HepG2 (cell line): ENCODE results near the gene SF3B5. TPM values are rescaled to one million over a fixed set of nuclear protein-coding genes. Genes with fewer than 3 reads are reported as not detected.

Source experiments
- FOXM1 ChIP-seq: sonication (generic); formaldehyde crosslinking; IDR thresholded peaks from 2 replicates; pipeline ENCODE4 v1.5.0; 2020; ENCODE audit warnings: missing genetic modification reagents
- HOXA7 ChIP-seq: sonication (generic); formaldehyde crosslinking; IDR thresholded peaks from 2 replicates; pipeline ENCODE4 v1.8.1; 2022; ENCODE audit warnings: mild to moderate bottlenecking, missing genetic modification reagents, moderate library complexity
- KDM2A ChIP-seq: sonication (generic); formaldehyde crosslinking; IDR thresholded peaks from 2 replicates; pipeline ENCODE4 v1.4.0; 2020; ENCODE audit warnings: low read depth, missing genetic modification reagents, borderline replicate concordance
- KMT2B ChIP-seq: IDR thresholded peaks from 2 replicates; pipeline ENCODE4 v1.6.1; 2016; ENCODE audit warnings: missing genetic modification reagents, missing compliant biosample characterization
- LRRFIP1 ChIP-seq: sonication (generic); formaldehyde crosslinking; conservative IDR thresholded peaks from 2 replicates; pipeline ENCODE4 v1.4.0; 2020; ENCODE audit warnings: missing genetic modification reagents
- MAFG ChIP-seq: sonication (generic); formaldehyde crosslinking; IDR thresholded peaks from 2 replicates; pipeline ENCODE4 v1.5.1; 2020; ENCODE audit warnings: mild to moderate bottlenecking, missing genetic modification reagents
- MIER3 ChIP-seq: IDR thresholded peaks from 2 replicates; pipeline ENCODE4 v1.6.1; 2016; ENCODE audit warnings: missing compliant biosample characterization, borderline replicate concordance
- NFE2L2 ChIP-seq: fragments of 150-350 bp; IDR thresholded peaks from 2 replicates; pipeline ENCODE4 v1.6.1; 2014; ENCODE audit warnings: low read length
- PCBP2 ChIP-seq: fragments of 200-400 bp; formaldehyde crosslinking; optimal IDR thresholded peaks from 2 replicates; pipeline ENCODE3; 2018; ENCODE audit warnings: low read length, low read depth; ENCODE audit not compliant: poor library complexity, severe bottlenecking
- SALL1 ChIP-seq: sonication (generic); formaldehyde crosslinking; IDR thresholded peaks from 2 replicates; pipeline ENCODE4 v1.8.0; 2022; ENCODE audit warnings: mild to moderate bottlenecking, missing genetic modification reagents
- ZNF10 ChIP-seq: sonication (generic); formaldehyde crosslinking; IDR thresholded peaks from 2 replicates; pipeline ENCODE4 v1.4.0; 2020; ENCODE audit warnings: mild to moderate bottlenecking, low read depth, missing genetic modification reagents, borderline replicate concordance
- ZNF207 ChIP-seq: fragments of 450-650 bp; IDR thresholded peaks from 2 replicates; pipeline ENCODE4 v1.6.1; 2016; ENCODE audit warnings: antibody characterized with exemption, borderline replicate concordance
- ZNF264 ChIP-seq: sonication (generic); formaldehyde crosslinking; IDR thresholded peaks from 2 replicates; pipeline ENCODE4 v1.4.0; 2020; ENCODE audit warnings: missing genetic modification reagents
- ZNF530 ChIP-seq: sonication (generic); formaldehyde crosslinking; IDR thresholded peaks from 2 replicates; pipeline ENCODE4 v1.5.0; 2020; ENCODE audit warnings: low read depth, mild to moderate bottlenecking, missing genetic modification reagents
- ZNF772 ChIP-seq: sonication (generic); formaldehyde crosslinking; IDR thresholded peaks from 2 replicates; pipeline ENCODE4 v1.5.0; 2020; ENCODE audit warnings: mild to moderate bottlenecking, missing genetic modification reagents
- polyA plus RNA-seq, 8 experiments: library from polyadenylated mRNA; depleted of rRNA in 3 of 8; stranded (reverse) in 7 of 8; unstranded in 1 of 8; fragments of >200 nt; fragmentation: Illumina TruSeq in 4 of 8; extraction: Trizol in 4 of 8; gene quantifications; 2 replicates each; pipeline versions ENCODE4 v1.2.1 to v1.2.3, GENCODE V29; 2011 to 2016; ENCODE audit warnings: low read depth in 4 of 8, missing spikeins in 1 of 8, mixed read lengths in 1 of 8; ENCODE audit not compliant: insufficient read depth in 1 of 8
- total RNA-seq, 5 experiments: library from RNA; depleted of rRNA; stranded (reverse); fragments of >200 nt; fragmentation: Illumina TruSeq; extraction: Trizol; gene quantifications; 2 replicates each; pipeline ENCODE4 v1.2.3, GENCODE V29; 2016; ENCODE audit warnings: low read depth in 1 of 5
- TF ChIP-seq, protein P1 (sequence below): sonication (generic); formaldehyde crosslinking; IDR thresholded peaks from 2 replicates; pipeline ENCODE4 v1.5.1; 2020; ENCODE audit warnings: mild to moderate bottlenecking, missing genetic modification reagents
- TF ChIP-seq, protein P2 (sequence below), 2 experiments: sonication (generic) in 1 of 2; formaldehyde crosslinking in 1 of 2; IDR thresholded peaks; 2 replicates each; pipeline versions ENCODE4 v1.5.1 to v1.6.1; 2011 to 2020; ENCODE audit warnings: borderline replicate concordance in 1 of 2, low read depth in 1 of 2, low read length in 1 of 2, mild to moderate bottlenecking in 1 of 2, missing genetic modification reagents in 1 of 2, moderate library complexity in 1 of 2
- TF ChIP-seq, protein P3 (sequence below): sonication (generic); formaldehyde crosslinking; IDR thresholded peaks from 2 replicates; pipeline ENCODE4 v1.8.0; 2022; ENCODE audit warnings: missing genetic modification reagents, mild to moderate bottlenecking, inconsistent platforms, borderline replicate concordance
- TF ChIP-seq, protein P4 (sequence below): sonication (generic); formaldehyde crosslinking; IDR thresholded peaks from 2 replicates; pipeline ENCODE4 v1.4.0; 2020; ENCODE audit warnings: missing genetic modification reagents, mild to moderate bottlenecking, borderline replicate concordance

SF3B5 gene
- total and polyA plus RNA-seq, 2 of the 13 experiments (the other 11 are each of a cell fraction or from before 2014, with no cell fraction given), result 263 to 292 TPM

GRCh38 chr6:144063744-144064401 lies 31.5 kb downstream of the SF3B5 start (continued):
- no peak for TF ChIP-seq LRRFIP1
- TF ChIP-seq MIER3 (CRISPR knock-in tag), result no peak
- no peak for TF ChIP-seq ZNF207
- TF ChIP-seq, protein P1, sequence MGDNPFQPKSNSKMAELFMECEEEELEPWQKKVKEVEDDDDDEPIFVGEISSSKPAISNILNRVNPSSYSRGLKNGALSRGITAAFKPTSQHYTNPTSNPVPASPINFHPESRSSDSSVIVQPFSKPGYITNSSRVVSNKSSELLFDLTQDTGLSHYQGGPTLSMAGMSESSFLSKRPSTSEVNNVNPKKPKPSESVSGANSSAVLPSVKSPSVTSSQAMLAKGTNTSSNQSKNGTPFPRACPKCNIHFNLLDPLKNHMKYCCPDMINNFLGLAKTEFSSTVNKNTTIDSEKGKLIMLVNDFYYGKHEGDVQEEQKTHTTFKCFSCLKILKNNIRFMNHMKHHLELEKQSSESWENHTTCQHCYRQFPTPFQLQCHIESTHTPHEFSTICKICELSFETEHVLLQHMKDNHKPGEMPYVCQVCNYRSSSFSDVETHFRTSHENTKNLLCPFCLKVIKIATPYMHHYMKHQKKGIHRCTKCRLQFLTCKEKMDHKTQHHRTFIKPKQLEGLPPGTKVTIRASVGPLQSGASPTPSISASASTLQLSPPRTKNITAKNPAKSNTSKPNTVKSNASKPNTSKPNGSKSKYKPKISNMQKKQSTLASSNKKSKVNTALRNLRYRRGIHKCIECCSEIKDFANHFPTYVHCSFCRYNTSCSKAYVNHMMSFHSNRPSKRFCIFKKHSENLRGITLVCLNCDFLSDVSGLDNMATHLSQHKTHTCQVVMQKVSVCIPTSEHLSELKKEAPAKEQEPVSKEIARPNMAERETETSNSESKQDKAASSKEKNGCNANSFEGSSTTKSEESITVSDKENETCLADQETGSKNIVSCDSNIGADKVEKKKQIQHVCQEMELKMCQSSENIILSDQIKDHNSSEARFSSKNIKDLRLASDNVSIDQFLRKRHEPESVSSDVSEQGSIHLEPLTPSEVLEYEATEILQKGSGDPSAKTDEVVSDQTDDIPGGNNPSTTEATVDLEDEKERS (CRISPR knock-in tag), result 0 out of 2 replicates have a peak, but pooled peaks have one; percentile 23
- TF ChIP-seq ZNF264, result no peak
- TF ChIP-seq ZNF10 (CRISPR knock-in tag), result no peak
- no peak for TF ChIP-seq PCBP2
- peak; percentile 79 for TF ChIP-seq SALL1
- TF ChIP-seq KMT2B (CRISPR knock-in tag), result no peak
- TF ChIP-seq, protein P2, sequence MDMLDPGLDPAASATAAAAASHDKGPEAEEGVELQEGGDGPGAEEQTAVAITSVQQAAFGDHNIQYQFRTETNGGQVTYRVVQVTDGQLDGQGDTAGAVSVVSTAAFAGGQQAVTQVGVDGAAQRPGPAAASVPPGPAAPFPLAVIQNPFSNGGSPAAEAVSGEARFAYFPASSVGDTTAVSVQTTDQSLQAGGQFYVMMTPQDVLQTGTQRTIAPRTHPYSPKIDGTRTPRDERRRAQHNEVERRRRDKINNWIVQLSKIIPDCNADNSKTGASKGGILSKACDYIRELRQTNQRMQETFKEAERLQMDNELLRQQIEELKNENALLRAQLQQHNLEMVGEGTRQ (IDR thresholded peaks at IDR 0.05; ENCODE audit: low read depth, low read length), result no peak
- TF ChIP-seq, protein P2 (CRISPR knock-in tag; IDR thresholded peaks at IDR 0.05; ENCODE audit: borderline replicate concordance), result no peak
- TF ChIP-seq NFE2L2, result no peak
- TF ChIP-seq, protein P3, sequence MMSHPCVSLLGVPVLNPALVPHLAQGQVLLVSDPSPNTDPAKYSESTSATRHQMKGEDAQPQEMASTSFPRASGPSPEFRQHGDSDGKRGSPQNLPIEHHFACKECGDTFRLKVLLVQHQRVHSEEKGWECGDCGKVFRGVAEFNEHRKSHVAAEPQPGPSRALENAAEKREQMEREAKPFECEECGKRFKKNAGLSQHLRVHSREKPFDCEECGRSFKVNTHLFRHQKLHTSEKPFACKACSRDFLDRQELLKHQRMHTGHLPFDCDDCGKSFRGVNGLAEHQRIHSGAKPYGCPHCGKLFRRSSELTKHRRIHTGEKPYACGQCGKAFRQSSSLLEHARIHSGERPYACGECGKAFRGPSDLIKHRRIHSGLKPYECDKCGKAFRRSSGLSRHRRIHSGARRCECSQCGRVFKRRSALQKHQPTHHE, result no peak
- no peak; the same call in none of the 2 replicates for TF ChIP-seq ZNF772 (CRISPR knock-in tag)
- TF ChIP-seq, protein P4, sequence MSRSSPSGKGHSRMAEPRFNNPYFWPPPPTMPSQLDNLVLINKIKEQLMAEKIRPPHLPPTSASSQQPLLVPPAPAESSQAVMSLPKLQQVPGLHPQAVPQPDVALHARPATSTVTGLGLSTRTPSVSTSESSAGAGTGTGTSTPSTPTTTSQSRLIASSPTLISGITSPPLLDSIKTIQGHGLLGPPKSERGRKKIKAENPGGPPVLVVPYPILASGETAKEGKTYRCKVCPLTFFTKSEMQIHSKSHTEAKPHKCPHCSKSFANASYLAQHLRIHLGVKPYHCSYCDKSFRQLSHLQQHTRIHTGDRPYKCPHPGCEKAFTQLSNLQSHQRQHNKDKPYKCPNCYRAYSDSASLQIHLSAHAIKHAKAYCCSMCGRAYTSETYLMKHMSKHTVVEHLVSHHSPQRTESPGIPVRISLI, result no peak
- peak; percentile 81 for TF ChIP-seq KDM2A (CRISPR knock-in tag)
- no peak for TF ChIP-seq FOXM1 (CRISPR knock-in tag)
- TF ChIP-seq MAFG, result 0 out of 2 replicates have a peak, but pooled peaks have one; percentile 47
- no peak for TF ChIP-seq HOXA7
- TF ChIP-seq ZNF530, result no peak
